ENCODE results near the gene PLSCR5.

DNA sequence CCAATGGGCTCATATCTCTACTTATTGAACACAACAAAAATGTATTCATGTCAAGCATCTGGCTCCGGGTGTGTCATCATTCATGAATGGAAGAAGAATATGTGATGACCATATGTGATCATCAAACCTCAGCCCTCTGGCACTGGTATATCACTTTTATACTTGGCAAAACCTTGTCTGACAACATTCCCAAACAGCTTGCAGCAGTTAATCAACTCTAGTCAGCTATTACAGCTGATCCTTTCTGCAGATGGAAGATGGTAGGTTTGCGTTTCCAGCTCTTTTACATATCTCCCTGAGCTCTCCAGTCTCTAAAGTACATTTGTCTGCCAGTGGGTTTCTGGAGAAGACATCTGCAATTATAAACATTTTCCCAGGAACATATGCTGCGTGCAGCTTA is 6.6 kb downstream of the PLSCR5 start:
- TF ChIP-seq, protein P1, sequence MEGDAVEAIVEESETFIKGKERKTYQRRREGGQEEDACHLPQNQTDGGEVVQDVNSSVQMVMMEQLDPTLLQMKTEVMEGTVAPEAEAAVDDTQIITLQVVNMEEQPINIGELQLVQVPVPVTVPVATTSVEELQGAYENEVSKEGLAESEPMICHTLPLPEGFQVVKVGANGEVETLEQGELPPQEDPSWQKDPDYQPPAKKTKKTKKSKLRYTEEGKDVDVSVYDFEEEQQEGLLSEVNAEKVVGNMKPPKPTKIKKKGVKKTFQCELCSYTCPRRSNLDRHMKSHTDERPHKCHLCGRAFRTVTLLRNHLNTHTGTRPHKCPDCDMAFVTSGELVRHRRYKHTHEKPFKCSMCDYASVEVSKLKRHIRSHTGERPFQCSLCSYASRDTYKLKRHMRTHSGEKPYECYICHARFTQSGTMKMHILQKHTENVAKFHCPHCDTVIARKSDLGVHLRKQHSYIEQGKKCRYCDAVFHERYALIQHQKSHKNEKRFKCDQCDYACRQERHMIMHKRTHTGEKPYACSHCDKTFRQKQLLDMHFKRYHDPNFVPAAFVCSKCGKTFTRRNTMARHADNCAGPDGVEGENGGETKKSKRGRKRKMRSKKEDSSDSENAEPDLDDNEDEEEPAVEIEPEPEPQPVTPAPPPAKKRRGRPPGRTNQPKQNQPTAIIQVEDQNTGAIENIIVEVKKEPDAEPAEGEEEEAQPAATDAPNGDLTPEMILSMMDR (IDR thresholded peaks at IDR 0.05) = no peak
- TF ChIP-seq POLR2AphosphoS5 (IDR thresholded peaks at IDR 0.05) (no peak), EP300 (IDR thresholded peaks at IDR 0.05) (no peak), POLR2A (IDR thresholded peaks at IDR 0.05) (no peak)

Data from stomach (tissue), 4 donors.